Adrenal gland (tissue), 5 donors: Measurements from ENCODE around the gene DCAF11.

Source experiments
- POLR2A ChIP-seq, 2 donors: fragments of 450-650 bp; IDR thresholded peaks; one replicate each; pipeline ENCODE4 v1.6.1; 2017; ENCODE audit warnings: antibody characterized with exemption in 2 of 2, mild to moderate bottlenecking in 2 of 2, moderate library complexity in 1 of 2
- TF ChIP-seq, protein P1 (sequence below), 6 experiments: fragments of 450-650 bp in 4 of 6; fragments of 200-600 bp in 2 of 6; sonication (generic) in 1 of 6; IDR thresholded peaks; 1 replicate in 5 of 6; 2 replicates in 1 of 6; pipeline versions ENCODE4 v1.5.1 to v1.8.0; 2016 to 2021; ENCODE audit warnings: antibody characterized with exemption in 6 of 6, mild to moderate bottlenecking in 2 of 6, moderate library complexity in 1 of 6
- donor health status: DM: no; HTN: no; CAD: no.

DNA sequence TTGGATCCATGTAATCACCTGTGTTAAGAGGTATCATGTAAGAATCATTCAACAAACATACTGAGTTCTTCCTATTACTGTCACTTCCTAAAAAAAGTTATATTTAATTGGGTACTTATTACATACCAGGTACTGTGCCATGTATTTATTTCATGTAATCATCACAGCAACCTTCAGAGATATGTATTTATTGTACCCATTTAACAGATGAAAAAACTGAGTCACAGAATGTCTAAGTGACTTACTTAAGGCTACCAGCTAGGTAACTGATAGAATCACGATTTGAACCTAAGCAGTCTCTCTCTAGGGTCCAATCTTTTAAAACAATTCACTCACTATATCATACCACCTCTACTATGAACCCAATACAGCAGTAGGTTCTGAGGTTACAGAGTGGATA lies 29.9 kb downstream of the DCAF11 start:
- TF ChIP-seq, protein P1, sequence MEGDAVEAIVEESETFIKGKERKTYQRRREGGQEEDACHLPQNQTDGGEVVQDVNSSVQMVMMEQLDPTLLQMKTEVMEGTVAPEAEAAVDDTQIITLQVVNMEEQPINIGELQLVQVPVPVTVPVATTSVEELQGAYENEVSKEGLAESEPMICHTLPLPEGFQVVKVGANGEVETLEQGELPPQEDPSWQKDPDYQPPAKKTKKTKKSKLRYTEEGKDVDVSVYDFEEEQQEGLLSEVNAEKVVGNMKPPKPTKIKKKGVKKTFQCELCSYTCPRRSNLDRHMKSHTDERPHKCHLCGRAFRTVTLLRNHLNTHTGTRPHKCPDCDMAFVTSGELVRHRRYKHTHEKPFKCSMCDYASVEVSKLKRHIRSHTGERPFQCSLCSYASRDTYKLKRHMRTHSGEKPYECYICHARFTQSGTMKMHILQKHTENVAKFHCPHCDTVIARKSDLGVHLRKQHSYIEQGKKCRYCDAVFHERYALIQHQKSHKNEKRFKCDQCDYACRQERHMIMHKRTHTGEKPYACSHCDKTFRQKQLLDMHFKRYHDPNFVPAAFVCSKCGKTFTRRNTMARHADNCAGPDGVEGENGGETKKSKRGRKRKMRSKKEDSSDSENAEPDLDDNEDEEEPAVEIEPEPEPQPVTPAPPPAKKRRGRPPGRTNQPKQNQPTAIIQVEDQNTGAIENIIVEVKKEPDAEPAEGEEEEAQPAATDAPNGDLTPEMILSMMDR (IDR thresholded peaks at IDR 0.05) = no peak
- TF ChIP-seq POLR2A (IDR thresholded peaks at IDR 0.05) = no peak
